GM12892 (cell line): ENCODE results near the gene STK17A.

ENCODE experiments used
- POLR2A ChIP-seq: IDR thresholded peaks from 2 replicates; pipeline ENCODE4 v1.6.1; 2011; ENCODE audit warnings: low read depth, low read length, control low read depth
- POLR2AphosphoS5 ChIP-seq: IDR thresholded peaks from 2 replicates; pipeline ENCODE4 v1.6.1; 2011; ENCODE audit warnings: low read depth, low read length, control low read depth
- TAF1 ChIP-seq: IDR thresholded peaks from 2 replicates; pipeline ENCODE4 v1.6.1; 2011; ENCODE audit warnings: low read depth, mild to moderate bottlenecking, control low read depth, low read length, borderline replicate concordance

- TF ChIP-seq POLR2A (no peak), TAF1 (no peak), POLR2AphosphoS5 (no peak)
These were observed 76.6 kb downstream of the STK17A start for GRCh38 chr7:43659549-43659896.
